ENCODE data around the gene GIMAP4.

DNA sequence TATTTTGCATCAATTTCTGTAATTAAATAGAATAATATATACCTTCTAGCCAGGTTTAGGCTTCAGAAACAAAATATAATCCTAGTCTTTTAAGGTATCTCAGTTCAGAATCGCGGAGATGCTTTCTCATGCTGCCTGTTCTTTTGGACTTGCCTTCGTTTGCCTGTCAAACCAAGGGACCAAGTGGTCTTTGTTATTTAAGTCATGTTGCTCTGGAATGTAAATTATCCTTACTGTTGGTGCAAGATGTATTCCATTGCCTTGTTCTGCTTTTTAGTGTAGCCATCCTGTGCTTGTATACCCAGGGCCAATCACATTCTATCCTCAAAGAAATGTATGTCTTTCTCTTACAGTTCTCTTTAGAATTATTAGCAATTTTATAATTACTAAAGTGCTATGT lies 1.1 kb upstream of the GIMAP4 start:
- TF ChIP-seq CTCF (IDR thresholded peaks at IDR 0.05) (no peak), POLR2A (IDR thresholded peaks at IDR 0.05) (no peak)
